ENCODE results near the gene ANGPTL7. TPM values are rescaled to one million over a fixed set of nuclear protein-coding genes. Genes with fewer than 3 reads are reported as not detected.
"Not testable (repeated sequence)": the region's sequence is repeated elsewhere in the genome, so short reads cannot be mapped to it uniquely, and the experiment has no call there.

The ANGPTL7 gene
- total RNA-seq, 1 donor from 2014 or later, result not detected

- Histone ChIP-seq H3K36me3 (ENCODE audit: control insufficient read depth, insufficient read depth, low read length) (peaks cover 1% of the 10 kb centered on the region), H3K27me3 (ENCODE audit: control insufficient read depth, insufficient read depth, low read length) (no peaks in the 10 kb centered on the region), H3K4me3 (ENCODE audit: low read depth, low read length) (no peak overlapping the region)
- no peak for TF ChIP-seq CTCF (IDR thresholded peaks at IDR 0.05; ENCODE audit: insufficient read depth, low read length, severe bottlenecking)
- DNase-seq (ENCODE audit: low read depth) (no peak), FAIRE-seq (no peak)
Measured at GRCh38 chr1:11174261-11174942, 14.8 kb upstream of the ANGPTL7 start.

- Histone ChIP-seq H3K27me3 (ENCODE audit: control insufficient read depth, insufficient read depth, low read length) (no peaks in the 10 kb centered on the region), H3K36me3 (ENCODE audit: control insufficient read depth, insufficient read depth, low read length) (peaks cover 1% of the 10 kb centered on the region), H3K4me3 (ENCODE audit: low read depth, low read length) (no peak overlapping the region)
- FAIRE-seq (no peak), DNase-seq (ENCODE audit: low read depth) (no peak)
- no peak for TF ChIP-seq CTCF (IDR thresholded peaks at IDR 0.05; ENCODE audit: insufficient read depth, low read length, severe bottlenecking)
Measured at GRCh38 chr1:11175461-11175860, 13.7 kb upstream of the ANGPTL7 start.

GRCh38 chr1:11176081-11176706 lies 13.0 kb upstream of the ANGPTL7 start:
- H3K4me3 ChIP-seq (ENCODE audit: low read depth, low read length), result no peak overlapping the region
- no peak for DNase-seq (ENCODE audit: low read depth)
- H3K36me3 ChIP-seq (ENCODE audit: control insufficient read depth, insufficient read depth, low read length), result peaks cover 1% of the 10 kb centered on the region
- no peak for TF ChIP-seq CTCF (IDR thresholded peaks at IDR 0.05; ENCODE audit: insufficient read depth, low read length, severe bottlenecking)
- peak; percentile 32 for FAIRE-seq
- H3K27me3 ChIP-seq (ENCODE audit: control insufficient read depth, insufficient read depth, low read length), result no peaks in the 10 kb centered on the region

GRCh38 chr1:11178021-11179015 lies 10.8 kb upstream of the ANGPTL7 start:
- H3K27me3 ChIP-seq (ENCODE audit: control insufficient read depth, insufficient read depth, low read length), result no peaks in the 10 kb centered on the region
- peaks cover 1% of the 10 kb centered on the region for H3K36me3 ChIP-seq (ENCODE audit: control insufficient read depth, insufficient read depth, low read length)
- no peak for FAIRE-seq
- H3K4me3 ChIP-seq (ENCODE audit: low read depth, low read length), result no peak overlapping the region
- DNase-seq (ENCODE audit: low read depth), result no peak
- no peak for TF ChIP-seq CTCF (IDR thresholded peaks at IDR 0.05; ENCODE audit: insufficient read depth, low read length, severe bottlenecking)

- FAIRE-seq (no peak), DNase-seq (ENCODE audit: low read depth) (no peak)
- H3K4me3 ChIP-seq (ENCODE audit: low read depth, low read length), result no peak overlapping the region
- H3K27me3 ChIP-seq (ENCODE audit: control insufficient read depth, insufficient read depth, low read length), result no peaks in the 10 kb centered on the region
- H3K36me3 ChIP-seq (ENCODE audit: control insufficient read depth, insufficient read depth, low read length), result peaks cover 1% of the 10 kb centered on the region
- TF ChIP-seq CTCF (IDR thresholded peaks at IDR 0.05; ENCODE audit: insufficient read depth, low read length, severe bottlenecking), result no peak
Measured at GRCh38 chr1:11179125-11179524, 10.0 kb upstream of the ANGPTL7 start.

- not testable (repeated sequence) for DNase-seq (ENCODE audit: low read depth); H3K4me3 ChIP-seq (ENCODE audit: low read depth, low read length); FAIRE-seq; H3K36me3 ChIP-seq (ENCODE audit: control insufficient read depth, insufficient read depth, low read length); H3K27me3 ChIP-seq (ENCODE audit: control insufficient read depth, insufficient read depth, low read length)
Measured at GRCh38 chr1:11179749-11180148, 9.4 kb upstream of the ANGPTL7 start.

All from bronchial epithelial cell (primary cell).